NCI-H1417 (cell line): ENCODE results near the gene RUSC2.
"Not testable (repeated sequence)": the region's sequence is repeated elsewhere in the genome, so short reads cannot be mapped to it uniquely, and the experiment has no call there.

Experiments
- DNase-seq, 3 experiments: peaks; one replicate each; lab custom pipeline; 2025; lab: John Stamatoyannopoulos, UW

RUSC2 gene

GRCh38 chr9:35490910-35491465 is 1.1 kb downstream of the RUSC2 start:
- no peak for DNase-seq

GRCh38 chr9:35493119-35493518 is 3.2 kb downstream of the RUSC2 start:
- DNase-seq = not testable (repeated sequence)

GRCh38 chr9:35495984-35496383 is 6.1 kb downstream of the RUSC2 start:
- DNase-seq = no peak

GRCh38 chr9:35498245-35498644 is 8.3 kb downstream of the RUSC2 start:
- DNase-seq = not testable (repeated sequence)

GRCh38 chr9:35499029-35499700 is 9.3 kb downstream of the RUSC2 start:
- no peak for DNase-seq

GRCh38 chr9:35499701-35500030 is 9.8 kb downstream of the RUSC2 start:
- no peak for DNase-seq

GRCh38 chr9:35500130-35500748 is 10.3 kb downstream of the RUSC2 start:
- no peak for DNase-seq

- no peak for DNase-seq
Observed at GRCh38 chr9:35501946-35502345, 12.0 kb downstream of the RUSC2 start.

GRCh38 chr9:35506359-35506758 is 16.4 kb downstream of the RUSC2 start:
- no peak for DNase-seq

- DNase-seq = no peak
Observed at GRCh38 chr9:35508069-35508468, 18.2 kb downstream of the RUSC2 start.

- no peak for DNase-seq
Observed at GRCh38 chr9:35510383-35510753, 20.5 kb downstream of the RUSC2 start.

- DNase-seq = no peak
Observed at GRCh38 chr9:35510754-35511428, 21.0 kb downstream of the RUSC2 start.

GRCh38 chr9:35511453-35511852 is 21.5 kb downstream of the RUSC2 start:
- no peak for DNase-seq

GRCh38 chr9:35515766-35516165 is 25.9 kb downstream of the RUSC2 start:
- no peak for DNase-seq

GRCh38 chr9:35516479-35516878 is 26.6 kb downstream of the RUSC2 start:
- DNase-seq = no peak

GRCh38 chr9:35517131-35517530 is 27.2 kb downstream of the RUSC2 start:
- no peak for DNase-seq

GRCh38 chr9:35517552-35518224 is 27.8 kb downstream of the RUSC2 start:
- no peak for DNase-seq

GRCh38 chr9:35518225-35518821 is 28.4 kb downstream of the RUSC2 start:
- no peak for DNase-seq

GRCh38 chr9:35518981-35519679 is 29.2 kb downstream of the RUSC2 start:
- no peak for DNase-seq

GRCh38 chr9:35519692-35520363 is 29.9 kb downstream of the RUSC2 start:
- no peak for DNase-seq

GRCh38 chr9:35520364-35520710 is 30.4 kb downstream of the RUSC2 start:
- DNase-seq = no peak
